SJCRH30 (cell line): Measurements from ENCODE around the gene KCNAB1. TPM values are rescaled to one million over a fixed set of nuclear protein-coding genes. Genes with fewer than 3 reads are reported as not detected.

Experiments used
- DNase-seq, 2 experiments: peaks; one replicate each; pipeline ENCODE4 v3.0.0-alpha.2; 2015 to 2020
- H3K27ac ChIP-seq: fragments of 250-450 bp; sonication (Bioruptor Pico); 2 replicates; pipeline ENCODE4 v1.5.1; 2020; ENCODE audit warnings: mild to moderate bottlenecking, moderate library complexity
- H3K27me3 ChIP-seq: fragments of 250-450 bp; sonication (Bioruptor Pico); 2 replicates; pipeline ENCODE4 v1.5.1; 2020; ENCODE audit warnings: mild to moderate bottlenecking, moderate library complexity
- H3K36me3 ChIP-seq: fragments of 250-450 bp; sonication (Bioruptor Pico); 2 replicates; pipeline ENCODE4 v1.5.1; 2020; ENCODE audit warnings: mild to moderate bottlenecking, moderate library complexity
- H3K4me1 ChIP-seq: fragments of 250-450 bp; sonication (Bioruptor Pico); 2 replicates; pipeline ENCODE4 v1.5.1; 2020; ENCODE audit warnings: mild to moderate bottlenecking, moderate library complexity
- H3K4me3 ChIP-seq: fragments of 250-450 bp; sonication (Bioruptor Pico); 2 replicates; pipeline ENCODE4 v1.5.1; 2020; ENCODE audit warnings: mild to moderate bottlenecking, moderate library complexity
- H3K9me3 ChIP-seq: fragments of 250-450 bp; sonication (Bioruptor Pico); replicated peaks from 2 replicates; pipeline ENCODE4 v1.5.1; 2020; ENCODE audit warnings: mild to moderate bottlenecking, moderate library complexity
- total RNA-seq: library from RNA; depleted of rRNA; stranded (reverse); fragments of >200 nt; shearing (Covaris generic); gene quantifications from 2 replicates; pipeline ENCODE4 v1.2.3, GENCODE V29; 2014

Gene KCNAB1
- total RNA-seq, 1 experiment from 2014 or later: not detected

- H3K9me3 ChIP-seq: no peaks in the 10 kb centered on the region
- no peak for DNase-seq
- H3K4me3 ChIP-seq: no peak overlapping the region
- no peaks in the 10 kb centered on the region for H3K4me1 ChIP-seq
- no peaks in the 10 kb centered on the region for H3K36me3 ChIP-seq
- no peak overlapping the region for H3K27ac ChIP-seq
- no peaks in the 10 kb centered on the region for H3K27me3 ChIP-seq
Observed at GRCh38 chr3:156377718-156378117, 257.3 kb downstream of the KCNAB1 start.

DNA sequence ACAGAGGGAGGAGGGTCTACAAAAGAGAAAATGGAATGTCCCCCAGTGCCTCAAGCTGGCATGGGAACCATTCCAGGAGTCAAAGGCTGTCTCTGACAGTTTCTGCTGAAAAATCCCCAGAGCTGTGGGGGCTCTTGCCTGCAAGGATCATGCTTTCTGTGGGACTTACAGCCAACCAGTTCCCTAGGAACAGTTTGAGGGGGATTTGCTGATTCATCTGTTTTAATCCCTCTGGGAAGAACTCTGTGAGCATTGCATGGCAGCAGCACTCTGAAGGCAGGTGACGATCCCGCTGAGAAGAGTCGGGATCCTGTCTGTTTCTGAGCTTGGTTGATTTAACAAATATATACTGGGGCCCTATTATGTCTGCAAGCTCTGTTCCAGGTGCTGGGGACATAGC is 258.5 kb downstream of the KCNAB1 start:
- no peaks in the 10 kb centered on the region for H3K4me1 ChIP-seq
- H3K9me3 ChIP-seq: no peaks in the 10 kb centered on the region
- no peak for DNase-seq
- H3K27me3 ChIP-seq: 0 out of 2 replicates have a peak, but pooled peaks cover under 1% of the 10 kb centered on the region
- H3K27ac ChIP-seq: no peak overlapping the region
- no peaks in the 10 kb centered on the region for H3K36me3 ChIP-seq
- no peak overlapping the region for H3K4me3 ChIP-seq

GRCh38 chr3:156379327-156379726 is 258.9 kb downstream of the KCNAB1 start:
- H3K9me3 ChIP-seq: no peaks in the 10 kb centered on the region
- H3K4me1 ChIP-seq: no peaks in the 10 kb centered on the region
- H3K36me3 ChIP-seq: no peaks in the 10 kb centered on the region
- H3K4me3 ChIP-seq: no peak overlapping the region
- H3K27ac ChIP-seq: no peak overlapping the region
- no peak for DNase-seq
- 0 out of 2 replicates have a peak, but pooled peaks cover 3% of the 10 kb centered on the region for H3K27me3 ChIP-seq

DNA sequence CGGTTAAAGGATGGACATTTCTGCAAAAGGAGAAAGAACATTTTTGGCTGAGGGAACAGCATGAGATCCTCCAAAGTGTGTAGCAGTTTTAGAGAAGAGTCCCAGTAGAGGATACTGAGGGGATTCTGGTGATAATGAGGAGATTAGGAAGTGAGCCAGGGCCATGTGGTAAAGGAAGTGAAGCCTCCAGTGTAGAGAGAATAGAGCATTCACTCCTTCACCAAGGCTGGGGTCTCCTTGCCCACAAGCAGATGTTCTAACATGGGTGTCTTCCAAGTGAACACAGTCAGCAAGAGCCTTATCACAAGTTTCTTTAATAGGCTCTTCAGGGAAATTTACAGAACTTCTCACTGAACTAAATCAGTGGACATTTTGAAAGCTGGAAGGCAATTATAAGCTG is 260.9 kb downstream of the KCNAB1 start:
- Histone ChIP-seq H3K4me3 (no peak overlapping the region), H3K27me3 (0 out of 2 replicates have a peak, but pooled peaks cover 3% of the 10 kb centered on the region), H3K27ac (no peak overlapping the region), H3K4me1 (no peaks in the 10 kb centered on the region), H3K9me3 (no peaks in the 10 kb centered on the region), H3K36me3 (no peaks in the 10 kb centered on the region)
- no peak for DNase-seq

GRCh38 chr3:156382458-156383346 is 262.3 kb downstream of the KCNAB1 start:
- H3K27ac ChIP-seq: no peak overlapping the region
- no peaks in the 10 kb centered on the region for H3K9me3 ChIP-seq
- no peak overlapping the region for H3K4me3 ChIP-seq
- 0 out of 2 replicates have a peak, but pooled peaks cover 3% of the 10 kb centered on the region for H3K27me3 ChIP-seq
- no peaks in the 10 kb centered on the region for H3K4me1 ChIP-seq
- peak; percentile 14 to 51 for DNase-seq
- no peaks in the 10 kb centered on the region for H3K36me3 ChIP-seq

- Histone ChIP-seq H3K27ac (no peak overlapping the region), H3K4me3 (no peak overlapping the region), H3K36me3 (no peaks in the 10 kb centered on the region), H3K9me3 (no peaks in the 10 kb centered on the region), H3K27me3 (0 out of 2 replicates have a peak, but pooled peaks cover 3% of the 10 kb centered on the region), H3K4me1 (peaks cover 3% of the 10 kb centered on the region; the same call in 1 of the 2 replicates)
- DNase-seq: no peak
Observed at GRCh38 chr3:156383441-156384025, 263.2 kb downstream of the KCNAB1 start.

- Histone ChIP-seq H3K27ac (no peak overlapping the region), H3K4me3 (no peak overlapping the region), H3K4me1 (peaks cover 8% of the 10 kb centered on the region; the same call in 1 of the 2 replicates), H3K27me3 (0 out of 2 replicates have a peak, but pooled peaks cover 3% of the 10 kb centered on the region), H3K36me3 (no peaks in the 10 kb centered on the region), H3K9me3 (no peaks in the 10 kb centered on the region)
- DNase-seq: peak; percentile 37 to 56
Observed at GRCh38 chr3:156388497-156389448, 268.4 kb downstream of the KCNAB1 start.

GRCh38 chr3:156389449-156389950 is 269.1 kb downstream of the KCNAB1 start:
- peaks cover 8% of the 10 kb centered on the region; the same call in 1 of the 2 replicates for H3K4me1 ChIP-seq
- DNase-seq: no peak
- no peaks in the 10 kb centered on the region for H3K36me3 ChIP-seq
- H3K9me3 ChIP-seq: no peaks in the 10 kb centered on the region
- H3K4me3 ChIP-seq: no peak overlapping the region
- H3K27me3 ChIP-seq: no peaks in the 10 kb centered on the region
- H3K27ac ChIP-seq: no peak overlapping the region

DNA sequence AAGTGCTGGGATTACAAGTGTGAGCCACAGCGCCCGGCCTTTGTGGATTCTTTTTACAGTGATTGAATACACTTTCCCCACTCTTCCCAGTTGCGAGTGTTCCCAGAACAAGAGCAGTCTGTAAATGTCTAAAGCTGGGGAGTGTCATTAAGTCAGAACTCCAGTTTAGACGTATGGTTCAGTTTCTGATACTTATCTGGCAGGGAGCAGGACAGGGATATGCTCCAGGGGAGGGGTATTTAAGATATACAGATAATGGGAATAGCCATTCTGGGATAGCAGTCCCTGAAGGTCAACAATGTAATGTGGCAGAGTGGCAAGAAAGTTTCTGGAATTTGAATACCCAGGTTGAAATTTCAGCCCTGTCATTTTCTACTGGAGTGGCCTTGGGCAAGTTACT is 270.5 kb downstream of the KCNAB1 start:
- Histone ChIP-seq H3K27ac (no peak overlapping the region), H3K9me3 (no peaks in the 10 kb centered on the region), H3K36me3 (no peaks in the 10 kb centered on the region), H3K4me1 (peaks cover 8% of the 10 kb centered on the region; the same call in 1 of the 2 replicates), H3K27me3 (no peaks in the 10 kb centered on the region), H3K4me3 (no peak overlapping the region)
- no peak for DNase-seq

GRCh38 chr3:156395961-156396710 is 275.8 kb downstream of the KCNAB1 start:
- Histone ChIP-seq H3K36me3 (no peaks in the 10 kb centered on the region), H3K9me3 (no peaks in the 10 kb centered on the region), H3K4me1 (no peaks in the 10 kb centered on the region), H3K27me3 (no peaks in the 10 kb centered on the region), H3K27ac (no peak overlapping the region), H3K4me3 (no peak overlapping the region)
- DNase-seq: no peak

GRCh38 chr3:156396851-156397250 is 276.5 kb downstream of the KCNAB1 start:
- H3K4me1 ChIP-seq: no peaks in the 10 kb centered on the region
- DNase-seq: no peak
- no peaks in the 10 kb centered on the region for H3K36me3 ChIP-seq
- H3K4me3 ChIP-seq: no peak overlapping the region
- no peak overlapping the region for H3K27ac ChIP-seq
- no peaks in the 10 kb centered on the region for H3K27me3 ChIP-seq
- no peaks in the 10 kb centered on the region for H3K9me3 ChIP-seq

DNA sequence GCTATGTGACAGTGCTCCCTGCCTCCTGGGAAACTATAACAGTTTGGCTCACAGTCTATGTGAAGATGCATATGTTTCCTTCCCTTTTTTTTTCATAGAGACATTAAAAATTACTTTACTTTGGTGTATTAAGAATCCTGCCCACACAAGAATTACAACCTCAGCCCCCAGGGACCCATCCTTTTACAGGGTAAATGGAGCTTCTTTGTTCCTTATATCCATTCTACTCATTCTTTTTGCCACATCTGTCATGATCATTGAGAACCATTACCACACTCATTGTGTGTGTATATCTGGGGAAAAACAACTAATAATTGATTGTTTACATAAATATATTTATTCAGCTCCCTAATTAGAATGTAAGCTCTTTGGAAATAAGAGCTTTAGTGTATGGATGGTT is 277.2 kb downstream of the KCNAB1 start:
- Histone ChIP-seq H3K27ac (no peak overlapping the region), H3K4me1 (no peaks in the 10 kb centered on the region), H3K27me3 (peaks cover under 1% of the 10 kb centered on the region; the same call in 1 of the 2 replicates), H3K36me3 (no peaks in the 10 kb centered on the region), H3K4me3 (no peak overlapping the region), H3K9me3 (no peaks in the 10 kb centered on the region)
- no peak for DNase-seq

- DNase-seq: no peak
- no peaks in the 10 kb centered on the region for H3K36me3 ChIP-seq
- H3K27me3 ChIP-seq: peaks cover 6% of the 10 kb centered on the region
- no peak overlapping the region for H3K27ac ChIP-seq
- H3K4me1 ChIP-seq: no peaks in the 10 kb centered on the region
- no peak overlapping the region for H3K4me3 ChIP-seq
- H3K9me3 ChIP-seq: no peaks in the 10 kb centered on the region
Observed at GRCh38 chr3:156400062-156400461, 279.7 kb downstream of the KCNAB1 start.

DNA sequence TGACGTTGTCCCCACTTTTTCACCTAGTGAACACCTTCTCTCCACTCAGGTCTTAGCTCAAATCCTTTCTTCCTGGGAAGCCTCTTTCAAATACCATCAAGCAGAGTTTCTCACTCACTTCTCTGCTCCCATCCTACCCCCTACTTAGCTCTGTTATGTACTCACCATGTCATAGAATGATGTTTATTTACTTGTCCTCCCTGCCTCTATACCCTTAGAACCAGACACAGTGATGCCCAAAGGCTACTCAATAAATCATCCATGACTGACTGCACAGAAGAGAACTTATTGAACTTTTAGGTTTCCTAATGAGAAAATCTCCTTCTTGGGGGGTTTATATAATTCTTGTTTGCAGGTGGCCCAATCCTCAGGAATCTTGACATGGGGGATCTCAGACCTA is 280.4 kb downstream of the KCNAB1 start:
- no peak for DNase-seq
- Histone ChIP-seq H3K9me3 (no peaks in the 10 kb centered on the region), H3K4me3 (no peak overlapping the region), H3K27ac (no peak overlapping the region), H3K36me3 (no peaks in the 10 kb centered on the region), H3K27me3 (peaks cover 6% of the 10 kb centered on the region), H3K4me1 (no peaks in the 10 kb centered on the region)
